ENCODE data around the gene GADD45A.

GADD45A gene

GRCh38 chr1:67648582-67649326 lies 36.2 kb upstream of the GADD45A start:
- H3K4me1 ChIP-seq (ENCODE audit: insufficient read depth, low read length, poor library complexity, severe bottlenecking): no peaks in the 10 kb centered on the region
- no peak overlapping the region for H3K9ac ChIP-seq (ENCODE audit: low read depth, low read length, poor library complexity, severe bottlenecking)
- no peaks in the 10 kb centered on the region for H3K9me2 ChIP-seq (replicated peaks; ENCODE audit: low read depth, low read length)
- H3K79me2 ChIP-seq (ENCODE audit: insufficient read depth, low read length): no peaks in the 10 kb centered on the region
- H4K20me1 ChIP-seq (ENCODE audit: insufficient read depth, low read length, poor library complexity, severe bottlenecking): no peaks in the 10 kb centered on the region
- H3K4me2 ChIP-seq (ENCODE audit: low read depth, low read length, poor library complexity, severe bottlenecking): no peak overlapping the region
- H3K36me3 ChIP-seq (ENCODE audit: insufficient read depth, low read length): no peaks in the 10 kb centered on the region
- H3K4me3 ChIP-seq (ENCODE audit: low read length, poor library complexity, severe bottlenecking): no peak overlapping the region
- no peaks in the 10 kb centered on the region for H3K9me3 ChIP-seq (ENCODE audit: insufficient read depth, low read depth, low read length)
- H3K27me3 ChIP-seq (ENCODE audit: insufficient read depth, low read length, poor library complexity, severe bottlenecking): no peaks in the 10 kb centered on the region
- H2AFZ ChIP-seq (ENCODE audit: low read length): no peak overlapping the region
- TF ChIP-seq CTCF (conservative IDR thresholded peaks at IDR 0.05; ENCODE audit: low read length) (peak; percentile 22; the same call in 1 of the 2 replicates), EZH2phosphoT487 (IDR thresholded peaks at IDR 0.05; ENCODE audit: borderline replicate concordance) (no peak)
- H3F3A ChIP-seq (ENCODE audit: low read depth): no peaks in the 10 kb centered on the region

GRCh38 chr1:67650061-67650460 lies 34.9 kb upstream of the GADD45A start:
- H3K4me2 ChIP-seq (ENCODE audit: low read depth, low read length, poor library complexity, severe bottlenecking): no peak overlapping the region
- no peak for TF ChIP-seq EZH2phosphoT487 (IDR thresholded peaks at IDR 0.05; ENCODE audit: borderline replicate concordance)
- TF ChIP-seq CTCF (conservative IDR thresholded peaks at IDR 0.05; ENCODE audit: low read length): no peak
- no peaks in the 10 kb centered on the region for H3K36me3 ChIP-seq (ENCODE audit: insufficient read depth, low read length)
- H3K27me3 ChIP-seq (ENCODE audit: insufficient read depth, low read length, poor library complexity, severe bottlenecking): no peaks in the 10 kb centered on the region
- H3K9me3 ChIP-seq (ENCODE audit: insufficient read depth, low read depth, low read length): no peaks in the 10 kb centered on the region
- H2AFZ ChIP-seq (ENCODE audit: low read length): no peak overlapping the region
- H3K9me2 ChIP-seq (replicated peaks; ENCODE audit: low read depth, low read length): no peaks in the 10 kb centered on the region
- H3K79me2 ChIP-seq (ENCODE audit: insufficient read depth, low read length): no peaks in the 10 kb centered on the region
- no peaks in the 10 kb centered on the region for H3F3A ChIP-seq (ENCODE audit: low read depth)
- H3K4me3 ChIP-seq (ENCODE audit: low read length, poor library complexity, severe bottlenecking): no peak overlapping the region
- no peaks in the 10 kb centered on the region for H3K4me1 ChIP-seq (ENCODE audit: insufficient read depth, low read length, poor library complexity, severe bottlenecking)
- no peak overlapping the region for H3K9ac ChIP-seq (ENCODE audit: low read depth, low read length, poor library complexity, severe bottlenecking)
- no peaks in the 10 kb centered on the region for H4K20me1 ChIP-seq (ENCODE audit: insufficient read depth, low read length, poor library complexity, severe bottlenecking)

GRCh38 chr1:67651031-67651430 lies 34.0 kb upstream of the GADD45A start:
- H3K36me3 ChIP-seq (ENCODE audit: insufficient read depth, low read length): no peaks in the 10 kb centered on the region

More at GRCh38 chr1:67651031-67651430, 34.0 kb upstream of the GADD45A start:
- H3K4me1 ChIP-seq (ENCODE audit: insufficient read depth, low read length, poor library complexity, severe bottlenecking): no peaks in the 10 kb centered on the region
- no peaks in the 10 kb centered on the region for H3K79me2 ChIP-seq (ENCODE audit: insufficient read depth, low read length)
- H4K20me1 ChIP-seq (ENCODE audit: insufficient read depth, low read length, poor library complexity, severe bottlenecking): no peaks in the 10 kb centered on the region
- no peak overlapping the region for H2AFZ ChIP-seq (ENCODE audit: low read length)
- TF ChIP-seq CTCF (conservative IDR thresholded peaks at IDR 0.05; ENCODE audit: low read length) (no peak), EZH2phosphoT487 (IDR thresholded peaks at IDR 0.05; ENCODE audit: borderline replicate concordance) (no peak)
- H3K4me3 ChIP-seq (ENCODE audit: low read length, poor library complexity, severe bottlenecking): no peak overlapping the region
- no peak overlapping the region for H3K4me2 ChIP-seq (ENCODE audit: low read depth, low read length, poor library complexity, severe bottlenecking)
- no peak overlapping the region for H3K9ac ChIP-seq (ENCODE audit: low read depth, low read length, poor library complexity, severe bottlenecking)
- H3K9me3 ChIP-seq (ENCODE audit: insufficient read depth, low read depth, low read length): no peaks in the 10 kb centered on the region
- H3K27me3 ChIP-seq (ENCODE audit: insufficient read depth, low read length, poor library complexity, severe bottlenecking): no peaks in the 10 kb centered on the region
- H3F3A ChIP-seq (ENCODE audit: low read depth): no peaks in the 10 kb centered on the region
- H3K9me2 ChIP-seq (replicated peaks; ENCODE audit: low read depth, low read length): no peaks in the 10 kb centered on the region
